NT2/D1 (cell line): ENCODE data around the gene CWF19L2.
"Not testable (repeated sequence)": the region's sequence is repeated elsewhere in the genome, so short reads cannot be mapped to it uniquely, and the experiment has no call there.

Experiments used
- DNase-seq: peaks from one replicate; pipeline ENCODE4 v3.0.0-alpha.2; 2011; ENCODE audit warnings: low read depth, low spot score
- H3K27me3 ChIP-seq: 2 replicates; pipeline ENCODE4 v1.6.0; 2011; ENCODE audit warnings: mild to moderate bottlenecking; ENCODE audit not compliant: insufficient read length, insufficient read depth
- H3K36me3 ChIP-seq: 2 replicates; pipeline ENCODE4 v1.6.1; 2011; ENCODE audit warnings: mild to moderate bottlenecking, low read length, mixed read lengths; ENCODE audit not compliant: insufficient read depth, insufficient read length
- H3K4me1 ChIP-seq: 2 replicates; pipeline ENCODE4 v1.5.1; 2011; ENCODE audit not compliant: insufficient read depth, insufficient read length
- H3K4me3 ChIP-seq: 2 replicates; pipeline ENCODE4 v1.5.1; 2011; ENCODE audit warnings: low read depth; ENCODE audit not compliant: insufficient read length
- H3K9ac ChIP-seq: 2 replicates; pipeline ENCODE4 v1.6.0; 2011; ENCODE audit warnings: low read depth; ENCODE audit not compliant: insufficient read length
- H3K9me3 ChIP-seq: 2 replicates; pipeline ENCODE4 v1.5.1; 2011; ENCODE audit warnings: mild to moderate bottlenecking, low read length; ENCODE audit not compliant: insufficient read depth
- SUZ12 ChIP-seq: IDR thresholded peaks from 2 replicates; pipeline ENCODE4 v1.6.1; 2011; ENCODE audit not compliant: insufficient read length, insufficient read depth; ENCODE audit errors: extremely low read depth
- YY1 ChIP-seq: IDR thresholded peaks from 2 replicates; pipeline ENCODE4 v1.6.1; 2011; ENCODE audit not compliant: insufficient read length, insufficient read depth
- ZNF274 ChIP-seq: IDR thresholded peaks from 2 replicates; pipeline ENCODE4 v1.6.1; 2011; ENCODE audit warnings: mild to moderate bottlenecking, low read depth, low read length

CWF19L2 gene

DNA sequence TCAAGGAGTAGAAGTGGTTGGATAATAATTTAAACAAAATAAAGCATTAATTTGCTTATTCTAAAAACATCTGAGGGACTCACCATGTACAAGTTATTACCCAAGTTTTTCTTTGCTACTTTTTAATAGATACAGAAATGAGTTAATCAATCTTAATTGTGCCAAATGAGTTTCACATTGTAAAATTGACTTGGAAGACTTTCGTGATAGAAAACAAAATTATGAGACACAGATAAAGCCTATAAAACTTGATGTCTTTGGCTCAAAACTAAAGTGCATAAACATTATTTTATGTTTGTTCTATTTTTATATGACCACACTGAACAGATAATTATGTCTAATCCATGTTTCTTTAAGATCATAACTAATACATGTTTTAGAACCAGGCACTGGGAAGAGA is 10.1 kb upstream of the CWF19L2 start:
- H3K36me3 ChIP-seq, result no peaks in the 10 kb centered on the region
- no peak overlapping the region for H3K9ac ChIP-seq
- no peaks in the 10 kb centered on the region for H3K9me3 ChIP-seq
- no peaks in the 10 kb centered on the region for H3K27me3 ChIP-seq
- TF ChIP-seq YY1, result no peak
- TF ChIP-seq SUZ12, result no peak
- no peak for TF ChIP-seq ZNF274
- DNase-seq, result no peak
- H3K4me3 ChIP-seq, result no peak overlapping the region
- H3K4me1 ChIP-seq, result no peaks in the 10 kb centered on the region

- not testable (repeated sequence) for H3K36me3 ChIP-seq, H3K9ac ChIP-seq, DNase-seq, H3K4me1 ChIP-seq, H3K4me3 ChIP-seq, H3K9me3 ChIP-seq, H3K27me3 ChIP-seq
These were observed 8.7 kb upstream of the CWF19L2 start for GRCh38 chr11:107466275-107466866.

GRCh38 chr11:107457205-107457557 is 444 bp downstream of the CWF19L2 start:
- Histone ChIP-seq H3K27me3 (no peaks in the 10 kb centered on the region), H3K4me3 (peak overlapping the region; percentile 91), H3K9me3 (no peaks in the 10 kb centered on the region), H3K4me1 (no peaks in the 10 kb centered on the region), H3K9ac (peak overlapping the region; percentile 77), H3K36me3 (peaks cover 16% of the 10 kb centered on the region)
- no peak for DNase-seq
- TF ChIP-seq ZNF274, result no peak
- no peak for TF ChIP-seq YY1
- no peak for TF ChIP-seq SUZ12

- no peak overlapping the region for H3K9ac ChIP-seq
- no peaks in the 10 kb centered on the region for H3K4me1 ChIP-seq
- TF ChIP-seq SUZ12 (no peak), ZNF274 (no peak), YY1 (no peak)
- peaks cover 16% of the 10 kb centered on the region for H3K36me3 ChIP-seq
- no peak overlapping the region for H3K4me3 ChIP-seq
- H3K9me3 ChIP-seq, result no peaks in the 10 kb centered on the region
- DNase-seq, result no peak
- no peaks in the 10 kb centered on the region for H3K27me3 ChIP-seq
These were observed 3.9 kb downstream of the CWF19L2 start for GRCh38 chr11:107453594-107454286.

DNA sequence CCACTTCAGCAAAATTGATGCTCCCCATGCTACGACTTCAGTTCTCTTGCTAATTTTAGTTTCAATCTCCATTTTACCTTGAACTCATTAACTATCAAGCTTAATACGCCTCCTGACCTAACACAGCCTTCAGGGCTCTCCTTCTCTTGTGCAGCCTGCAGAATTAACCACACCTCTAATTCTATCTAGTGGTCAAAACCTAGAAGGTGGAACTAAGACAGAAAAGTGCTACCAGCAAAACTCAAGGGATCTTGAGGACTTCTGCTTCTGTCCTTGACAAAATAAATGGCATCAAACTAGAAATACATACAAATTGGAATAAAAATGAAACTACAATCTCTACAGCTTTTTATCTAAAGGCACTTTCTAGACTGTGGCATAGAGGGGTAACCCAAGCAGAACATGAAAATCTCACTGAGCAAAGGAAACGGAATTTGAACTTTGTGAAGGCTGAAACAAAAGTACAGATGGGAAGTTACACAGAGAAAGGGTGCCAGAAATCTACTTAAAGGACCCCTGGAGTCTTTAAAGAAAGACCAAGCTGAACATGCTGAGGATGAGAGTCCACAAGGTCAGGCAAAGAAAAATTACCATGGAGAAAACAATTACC is 10.7 kb downstream of the CWF19L2 start:
- TF ChIP-seq SUZ12 (no peak), YY1 (no peak), ZNF274 (no peak)
- no peak overlapping the region for H3K9ac ChIP-seq
- no peaks in the 10 kb centered on the region for H3K9me3 ChIP-seq
- H3K27me3 ChIP-seq, result no peaks in the 10 kb centered on the region
- H3K4me3 ChIP-seq, result no peak overlapping the region
- no peaks in the 10 kb centered on the region for H3K4me1 ChIP-seq
- H3K36me3 ChIP-seq, result peaks cover 11% of the 10 kb centered on the region
- no peak for DNase-seq

DNA sequence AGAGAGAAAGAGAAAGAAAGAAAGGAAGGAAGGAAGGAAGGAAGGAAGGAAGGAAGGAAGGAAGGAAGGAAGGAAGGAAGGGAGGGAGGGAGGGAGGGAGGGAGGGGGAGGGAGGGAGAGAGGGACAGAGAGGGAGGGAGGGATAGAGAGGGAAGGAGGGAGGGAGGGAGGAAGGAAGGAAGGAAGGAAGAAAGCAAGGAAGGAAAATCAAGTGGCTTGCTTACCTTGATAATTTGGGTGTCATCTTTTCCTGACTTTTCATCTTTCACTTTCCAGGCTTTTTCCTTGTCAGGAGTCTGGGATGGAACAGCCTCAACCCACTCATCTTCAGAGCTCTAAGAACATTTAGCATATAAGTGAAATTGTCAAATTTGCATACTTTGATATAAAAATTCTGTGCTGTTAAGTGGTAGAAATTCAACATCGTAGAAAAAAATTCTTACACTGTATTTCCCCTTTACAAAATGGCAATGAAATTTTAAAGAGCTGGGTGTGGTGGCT is 14.9 kb downstream of the CWF19L2 start:
- Histone ChIP-seq H3K9me3 (no peaks in the 10 kb centered on the region), H3K36me3 (peaks cover 30% of the 10 kb centered on the region), H3K27me3 (no peaks in the 10 kb centered on the region), H3K9ac (no peak overlapping the region), H3K4me1 (no peaks in the 10 kb centered on the region), H3K4me3 (no peak overlapping the region)
- no peak for DNase-seq
- TF ChIP-seq ZNF274 (no peak), YY1 (no peak), SUZ12 (no peak)

GRCh38 chr11:107439586-107440167 is 17.9 kb downstream of the CWF19L2 start:
- peaks cover 27% of the 10 kb centered on the region for H3K36me3 ChIP-seq

More at GRCh38 chr11:107439586-107440167, 17.9 kb downstream of the CWF19L2 start:
- no peaks in the 10 kb centered on the region for H3K9me3 ChIP-seq
- H3K4me3 ChIP-seq, result no peak overlapping the region
- no peak overlapping the region for H3K9ac ChIP-seq
- no peaks in the 10 kb centered on the region for H3K27me3 ChIP-seq
- no peak for TF ChIP-seq YY1
- TF ChIP-seq SUZ12, result no peak
- no peak for TF ChIP-seq ZNF274
- no peaks in the 10 kb centered on the region for H3K4me1 ChIP-seq
- no peak for DNase-seq
